GM21528 (cell line): ENCODE measurements around the gene NR4A1.
A peak's percentile ranks its signal among the peaks of the same experiment; 100 is the strongest.

Source experiments
- ATAC-seq: cut with Tn5 transposase; IDR thresholded peaks from one replicate; pipeline ENCODE4 v1.9.1; 2021; ENCODE audit warnings: mild to moderate bottlenecking, moderate library complexity; ENCODE audit not compliant: unreplicated experiment, low FRiP score

Gene NR4A1

GRCh38 chr12:52050758-52051541 lies at the start of gene NR4A1:
NR4A1 (plus strand) TSS chr12:52051442; CDS start chr12:52054329, 2,887 bp downstream.
- ATAC-seq = peak; percentile 75

- ATAC-seq = no peak
Observed at GRCh38 chr12:52003016-52003550, 48.2 kb upstream of the NR4A1 start.

- no peak for ATAC-seq
Observed at GRCh38 chr12:52003591-52003990, 47.7 kb upstream of the NR4A1 start.

- no peak for ATAC-seq
Observed at GRCh38 chr12:52004042-52004648, 47.1 kb upstream of the NR4A1 start.

- no peak for ATAC-seq
Observed at GRCh38 chr12:52005218-52005902, 45.9 kb upstream of the NR4A1 start.

- peak; percentile 70 for ATAC-seq
Observed at GRCh38 chr12:52005903-52006703, 45.1 kb upstream of the NR4A1 start.

- ATAC-seq = no peak
Observed at GRCh38 chr12:52006726-52007157, 44.5 kb upstream of the NR4A1 start, which contains the start of gene TAMALIN. TAMALIN (plus strand) TSS chr12:52006946; CDS start chr12:52007020, 74 bp downstream.

GRCh38 chr12:52007158-52007921 lies 43.9 kb upstream of the NR4A1 start:
- ATAC-seq = no peak

GRCh38 chr12:52007982-52008510 lies 43.2 kb upstream of the NR4A1 start:
- no peak for ATAC-seq

GRCh38 chr12:52009081-52009751 lies 42.0 kb upstream of the NR4A1 start:
- no peak for ATAC-seq

- no peak for ATAC-seq
Observed at GRCh38 chr12:52010152-52010622, 41.1 kb upstream of the NR4A1 start.

GRCh38 chr12:52010692-52011601 lies 40.3 kb upstream of the NR4A1 start:
- no peak for ATAC-seq

- ATAC-seq = no peak
Observed at GRCh38 chr12:52011602-52012214, 39.5 kb upstream of the NR4A1 start.

- ATAC-seq = no peak
Observed at GRCh38 chr12:52013626-52014310, 37.5 kb upstream of the NR4A1 start.

GRCh38 chr12:52014567-52015530 lies 36.4 kb upstream of the NR4A1 start:
- no peak for ATAC-seq
